Adrenal gland (tissue), 5 donors: ENCODE data around the gene UROS.

Experiments
- CTCF ChIP-seq, 6 experiments: fragments of 450-650 bp in 4 of 6; fragments of 200-600 bp in 2 of 6; sonication (generic) in 1 of 6; IDR thresholded peaks; 1 replicate in 5 of 6; 2 replicates in 1 of 6; pipeline versions ENCODE4 v1.5.1 to v1.8.0; 2016 to 2021; ENCODE audit warnings: antibody characterized with exemption in 6 of 6, mild to moderate bottlenecking in 2 of 6, moderate library complexity in 1 of 6
- POLR2A ChIP-seq, 2 donors: fragments of 450-650 bp; IDR thresholded peaks; one replicate each; pipeline ENCODE4 v1.6.1; 2017; ENCODE audit warnings: antibody characterized with exemption in 2 of 2, mild to moderate bottlenecking in 2 of 2, moderate library complexity in 1 of 2
- donor health status: DM: no; HTN: no; CAD: no.

DNA sequence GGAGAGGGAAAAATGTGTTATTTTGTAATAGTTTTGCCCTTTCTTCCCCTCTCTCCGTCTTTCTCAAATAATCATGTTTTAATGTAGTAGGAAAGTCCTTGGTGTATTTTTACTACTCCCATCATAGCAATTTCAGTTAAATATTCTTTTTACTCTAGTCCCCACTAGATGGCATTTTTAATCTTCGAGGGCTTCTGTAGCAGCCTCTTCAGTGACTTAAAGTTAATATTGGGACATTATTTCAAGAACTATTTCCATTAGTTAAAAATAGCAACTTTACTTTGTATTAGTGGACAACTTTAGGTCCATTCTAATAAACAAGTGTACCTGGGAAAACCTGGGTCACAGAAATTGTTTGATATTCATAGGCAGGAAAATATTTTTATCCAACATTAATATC, 80.6 kb downstream of the UROS start:
- no peak for TF ChIP-seq CTCF (IDR thresholded peaks at IDR 0.05)
- TF ChIP-seq POLR2A (IDR thresholded peaks at IDR 0.05), result no peak
